ENCODE results near the gene IFIT1.

GRCh38 chr10:89351412-89351779 is 41.0 kb upstream of the IFIT1 start:
- no peak for TF ChIP-seq SCRT1 (tag by site-specific recombination; IDR thresholded peaks at IDR 0.05; ENCODE audit: borderline replicate concordance)
- TF ChIP-seq CTCF (tag by site-specific recombination; IDR thresholded peaks at IDR 0.05), result no peak
- TF ChIP-seq ZNF138 (tag by site-specific recombination; IDR thresholded peaks at IDR 0.05; ENCODE audit: borderline replicate concordance), result no peak
- no peak for TF ChIP-seq ZBTB26 (tag by site-specific recombination; optimal IDR thresholded peaks at IDR 0.05)
- no peak for TF ChIP-seq KLF8 (tag by site-specific recombination; IDR thresholded peaks at IDR 0.05)
- TF ChIP-seq ZNF626 (tag by site-specific recombination; IDR thresholded peaks at IDR 0.05), result no peak
- no peak for TF ChIP-seq ZNF16 (tag by site-specific recombination; IDR thresholded peaks at IDR 0.05; ENCODE audit: low read depth)
- TF ChIP-seq REST (tag by site-specific recombination; IDR thresholded peaks at IDR 0.05), result no peak
- TF ChIP-seq BCL11B (tag by site-specific recombination; IDR thresholded peaks at IDR 0.05; ENCODE audit: low read depth), result no peak
- TF ChIP-seq ZNF114 (tag by site-specific recombination; IDR thresholded peaks at IDR 0.05), result no peak
- TF ChIP-seq PRDM6 (tag by site-specific recombination; IDR thresholded peaks at IDR 0.05), result no peak
- TF ChIP-seq ZNF19 (tag by site-specific recombination; IDR thresholded peaks at IDR 0.05; ENCODE audit: low read depth), result no peak
- no peak for TF ChIP-seq BCL11A (tag by site-specific recombination; IDR thresholded peaks at IDR 0.05; ENCODE audit: low read depth)
- no peak for TF ChIP-seq ZNF18 (tag by site-specific recombination; IDR thresholded peaks at IDR 0.05)

Measured in HEK293 (cell line).